HEK293T (cell line): ENCODE data around the gene PRAMEF5.
"Not testable (repeated sequence)": the region's sequence is repeated elsewhere in the genome, so short reads cannot be mapped to it uniquely, and the experiment has no call there.

Source experiments
- BHLHE40 ChIP-seq: fragments of 450-650 bp; IDR thresholded peaks from 2 replicates; pipeline ENCODE4 v1.6.1; 2016; ENCODE audit warnings: mild to moderate bottlenecking, moderate library complexity, borderline replicate concordance
- FOXK2 ChIP-seq: fragments of 450-650 bp; IDR thresholded peaks from 2 replicates; pipeline ENCODE4 v1.6.1; 2016; ENCODE audit warnings: mild to moderate bottlenecking
- FOXM1 ChIP-seq: fragments of 450-650 bp; IDR thresholded peaks from 2 replicates; pipeline ENCODE4 v1.6.1; 2017; ENCODE audit warnings: mild to moderate bottlenecking, borderline replicate concordance
- NFRKB ChIP-seq: fragments of 450-650 bp; IDR thresholded peaks from 2 replicates; pipeline ENCODE4 v1.6.1; 2016; ENCODE audit warnings: mild to moderate bottlenecking, moderate library complexity

GRCh38 chr1:13230096-13230495 is 23.9 kb upstream of the PRAMEF5 start:
- TF ChIP-seq NFRKB, FOXK2, FOXM1, BHLHE40: not testable (repeated sequence)
